Heart left ventricle (tissue), 16 donors: ENCODE measurements around the gene COA3. TPM values are rescaled to one million over a fixed set of nuclear protein-coding genes. Genes with fewer than 3 reads are reported as not detected.

ENCODE experiments used
- ATAC-seq, 4 donors: fragments of 200-7000 bp; cut with Tn5 transposase; one replicate each; pipeline ENCODE4 v1.9.1; 2020 to 2022; ENCODE audit warnings: moderate library complexity in 4 of 4, mild to moderate bottlenecking in 3 of 4, moderate number of reproducible peaks in 1 of 4
- DNase-seq, 5 donors: peaks; one replicate each; pipeline ENCODE4 v3.0.0-alpha.2; 2020
- H3K27ac ChIP-seq, 12 donors: fragments of 200-600 bp; sonication (generic) in 4 of 12; one replicate each; pipeline versions ENCODE4 v1.5.0 to v1.8.0; 2016 to 2022; ENCODE audit warnings: mild to moderate bottlenecking in 2 of 12
- H3K27me3 ChIP-seq, 9 donors: fragments of 200-600 bp; sonication (generic) in 2 of 9; one replicate each; pipeline versions ENCODE4 v1.5.1 to v1.8.0; 2016 to 2022; ENCODE audit warnings: mild to moderate bottlenecking in 3 of 9
- H3K36me3 ChIP-seq, 9 donors: fragments of 200-600 bp; sonication (generic) in 2 of 9; one replicate each; pipeline versions ENCODE4 v1.5.0 to v1.8.0; 2018 to 2022; ENCODE audit warnings: mild to moderate bottlenecking in 2 of 9
- H3K4me1 ChIP-seq, 12 donors: fragments of 200-600 bp; sonication (generic) in 4 of 12; one replicate each; pipeline versions ENCODE4 v1.5.0 to v1.8.0; 2016 to 2022; ENCODE audit warnings: mild to moderate bottlenecking in 3 of 12
- H3K4me3 ChIP-seq, 12 donors: fragments of 200-600 bp; sonication (generic) in 4 of 12; one replicate each; pipeline versions ENCODE4 v1.5.0 to v1.8.0; 2017 to 2022; ENCODE audit warnings: mild to moderate bottlenecking in 9 of 12, moderate library complexity in 4 of 12
- H3K9me3 ChIP-seq, 12 donors: fragments of 200-600 bp; sonication (generic) in 4 of 12; one replicate each; pipeline versions ENCODE4 v1.5.0 to v1.8.0; 2016 to 2022; ENCODE audit warnings: mild to moderate bottlenecking in 1 of 12
- POLR2A ChIP-seq, 2 donors: fragments of 450-650 bp; IDR thresholded peaks; one replicate each; pipeline ENCODE4 v1.6.1; 2017; ENCODE audit warnings: antibody characterized with exemption in 2 of 2, mild to moderate bottlenecking in 2 of 2, moderate library complexity in 2 of 2
- WGBS, 4 donors: extraction: QIAGEN DNeasy Blood & Tissue Kit in 2 of 4; methylation state at CpG; one replicate each; pipeline versions ENCODE4 v1.1.5 to v1.1.7; 2013 to 2018; 5-methylcytosine and 5-hydroxymethylcytosine counted together
- intact Hi-C, 10 donors: fragments of 100-400 bp; cut with DNase I; formaldehyde crosslinking; loops; one replicate each; pipeline versions ENCODE4 v1.11.1 to v1.14.2; 2022
- polyA plus RNA-seq, 2 donors: library from polyadenylated mRNA; stranded (reverse); fragments of 200-250 nt; gene quantifications; one replicate each; pipeline ENCODE4 v1.2.3, GENCODE V29; 2013
- total RNA-seq, 9 donors: library from RNA; depleted of rRNA in 2 of 9; stranded (reverse); fragments of >200 nt in 2 of 9; fragmentation: NEBNext Ultra II Directional in 3 of 9; extraction: Animal tissue kit (Norgen Biotek cat#: 25700) in 3 of 9; gene quantifications; one replicate each; pipeline versions ENCODE4 v1.1.0 to v1.2.4, GENCODE V29; 2016 to 2023
- TF ChIP-seq, protein P1 (sequence below), 12 donors: fragments of 200-600 bp; sonication (generic) in 4 of 12; IDR thresholded peaks; one replicate each; pipeline versions ENCODE4 v1.5.0 to v1.8.0; 2018 to 2022; ENCODE audit warnings: antibody characterized with exemption in 12 of 12, mild to moderate bottlenecking in 5 of 12
- donor health status: ischemic (EF 13 %, LVEDD 7.1; RV severe dilation, severe dysfunction).
- donor health status: healthy with polysubstance abuse.
- donor health status: DM: no; HTN: yes; CAD: no.
- donor health status: DM: no; HTN: no; CAD: no.
- donor health status: ischemic (EF 25% LVEDD 6.9; RV normal size, moderate dysfunction).
- donor health status: ischemic (EF 25% LVEDD 5.7; RV mildly dilated, moderate dysfunction).
- donor health status: healthy.
- donor health status: DM: yes; HTN: yes; CAD: no.
- donor health status: ischemic (EF 35%, LVEDD 5.7; RV mildly dilated, moderate dysfunction).
- donor health status: nonischemic (EF 11% LVEDD 7.7; RV severe dilation, severe dysfunction).
- donor health status: DM: yes; HTN: yes; CAD: no.
- donor health status: PGD.
- donor health status: ischemic (EF 29% LVEDD 5.4; RV normal size, mild dysfunction).
- donor health status: nonischemic (EF 23%, LVEDD 6.1; RV moderate dilation, normal function).

The COA3 gene
- total and polyA plus RNA-seq, 11 donors, result 56.2 to 136 (median 72.4) TPM

DNA sequence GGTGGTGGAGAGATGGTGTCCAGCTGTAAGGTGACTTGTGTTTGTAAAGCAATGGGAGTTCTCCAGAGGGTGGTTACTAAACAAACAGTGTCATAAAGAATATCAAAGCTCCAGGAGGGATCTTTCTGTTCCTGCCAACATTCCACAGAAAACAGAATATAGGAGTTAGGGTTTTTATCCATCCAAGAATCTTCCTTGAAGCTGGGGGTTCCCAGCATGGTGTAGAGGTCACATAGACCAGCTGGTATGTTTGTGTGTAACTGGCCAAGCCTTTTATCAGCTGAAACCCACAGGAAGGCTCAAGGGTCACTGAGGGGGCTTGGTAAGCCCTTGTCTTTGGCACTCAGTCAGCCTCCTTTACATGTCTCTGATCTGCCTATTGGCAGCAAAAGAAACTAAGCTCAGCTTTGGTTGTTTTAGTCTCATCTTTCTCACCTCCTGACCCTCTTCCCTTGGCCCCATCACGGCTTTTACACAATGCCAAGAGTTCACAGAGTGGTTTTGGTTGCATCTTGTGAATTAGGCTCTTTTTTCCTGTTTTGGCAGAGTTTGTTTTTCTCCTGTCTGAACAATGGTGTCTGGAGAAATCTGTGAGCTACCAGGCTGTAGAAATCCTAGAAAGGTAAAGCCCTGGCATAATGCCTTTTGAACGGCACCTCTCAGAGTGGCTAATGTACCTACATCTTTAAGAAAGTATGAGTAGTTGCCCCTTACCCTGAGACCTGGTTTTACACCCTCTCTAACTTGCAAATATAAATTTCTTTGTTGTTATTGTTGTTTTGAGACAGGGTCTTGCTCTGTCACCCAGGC, 4.8 kb upstream of the COA3 start:
- 54 to 77% (median 65%) methylated on average over 2 of the region's 2 CpGs for WGBS, 4 donors
- intact Hi-C loops, result no loop called here
- Histone ChIP-seq H3K4me3 (no peak overlapping the region), H3K4me1 (peaks cover 0 to 6% (median 4%) of the 10 kb centered on the region in 12 donors), H3K9me3 (no peaks in the 10 kb centered on the region), H3K27ac (no peak overlapping the region), H3K27me3 (no peaks in the 10 kb centered on the region), H3K36me3 (no peaks in the 10 kb centered on the region)
- no peak for TF ChIP-seq POLR2A (IDR thresholded peaks at IDR 0.05)
- TF ChIP-seq, protein P1, sequence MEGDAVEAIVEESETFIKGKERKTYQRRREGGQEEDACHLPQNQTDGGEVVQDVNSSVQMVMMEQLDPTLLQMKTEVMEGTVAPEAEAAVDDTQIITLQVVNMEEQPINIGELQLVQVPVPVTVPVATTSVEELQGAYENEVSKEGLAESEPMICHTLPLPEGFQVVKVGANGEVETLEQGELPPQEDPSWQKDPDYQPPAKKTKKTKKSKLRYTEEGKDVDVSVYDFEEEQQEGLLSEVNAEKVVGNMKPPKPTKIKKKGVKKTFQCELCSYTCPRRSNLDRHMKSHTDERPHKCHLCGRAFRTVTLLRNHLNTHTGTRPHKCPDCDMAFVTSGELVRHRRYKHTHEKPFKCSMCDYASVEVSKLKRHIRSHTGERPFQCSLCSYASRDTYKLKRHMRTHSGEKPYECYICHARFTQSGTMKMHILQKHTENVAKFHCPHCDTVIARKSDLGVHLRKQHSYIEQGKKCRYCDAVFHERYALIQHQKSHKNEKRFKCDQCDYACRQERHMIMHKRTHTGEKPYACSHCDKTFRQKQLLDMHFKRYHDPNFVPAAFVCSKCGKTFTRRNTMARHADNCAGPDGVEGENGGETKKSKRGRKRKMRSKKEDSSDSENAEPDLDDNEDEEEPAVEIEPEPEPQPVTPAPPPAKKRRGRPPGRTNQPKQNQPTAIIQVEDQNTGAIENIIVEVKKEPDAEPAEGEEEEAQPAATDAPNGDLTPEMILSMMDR (IDR thresholded peaks at IDR 0.05), result no peak
- ATAC-seq (no peak), DNase-seq (no peak)

DNA sequence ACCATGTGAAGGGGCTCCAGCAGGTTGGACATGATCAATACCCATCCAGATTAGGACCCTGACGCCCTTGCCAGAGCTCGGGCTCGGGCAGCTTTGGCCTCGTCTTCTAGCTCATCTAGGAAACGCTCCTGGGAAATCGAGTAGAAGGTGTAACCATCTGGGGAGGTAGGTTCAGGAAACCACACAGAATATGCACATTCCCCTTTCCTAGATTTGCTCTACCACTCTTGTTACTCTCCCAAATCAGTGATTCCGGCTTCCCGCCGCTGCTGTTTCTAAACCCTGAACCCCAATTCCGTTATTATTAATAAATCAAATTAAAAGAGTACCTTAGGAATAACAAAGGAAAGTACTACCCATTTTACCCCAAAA, 507 bp downstream of the COA3 start:
- intact Hi-C loops, result no loop called here
- Histone ChIP-seq H3K27ac (peak overlapping the region in 11 of 12 donors; percentile 76 to 89 (median 80)), H3K36me3 (peaks cover 0 to 18% (median 4%) of the 10 kb centered on the region in 9 donors), H3K27me3 (no peaks in the 10 kb centered on the region), H3K4me1 (peaks cover 3 to 25% (median 16%) of the 10 kb centered on the region in 12 donors), H3K9me3 (no peaks in the 10 kb centered on the region), H3K4me3 (peak overlapping the region; percentile 71 to 96 (median 91))
- ATAC-seq (no peak), DNase-seq (no peak)
- WGBS, 4 donors, result 17 to 27% (median 23%) methylated on average over 10 of the region's 10 CpGs
- TF ChIP-seq POLR2A (IDR thresholded peaks at IDR 0.05), result no peak
- TF ChIP-seq, protein P1 (IDR thresholded peaks at IDR 0.05), result no peak

DNA sequence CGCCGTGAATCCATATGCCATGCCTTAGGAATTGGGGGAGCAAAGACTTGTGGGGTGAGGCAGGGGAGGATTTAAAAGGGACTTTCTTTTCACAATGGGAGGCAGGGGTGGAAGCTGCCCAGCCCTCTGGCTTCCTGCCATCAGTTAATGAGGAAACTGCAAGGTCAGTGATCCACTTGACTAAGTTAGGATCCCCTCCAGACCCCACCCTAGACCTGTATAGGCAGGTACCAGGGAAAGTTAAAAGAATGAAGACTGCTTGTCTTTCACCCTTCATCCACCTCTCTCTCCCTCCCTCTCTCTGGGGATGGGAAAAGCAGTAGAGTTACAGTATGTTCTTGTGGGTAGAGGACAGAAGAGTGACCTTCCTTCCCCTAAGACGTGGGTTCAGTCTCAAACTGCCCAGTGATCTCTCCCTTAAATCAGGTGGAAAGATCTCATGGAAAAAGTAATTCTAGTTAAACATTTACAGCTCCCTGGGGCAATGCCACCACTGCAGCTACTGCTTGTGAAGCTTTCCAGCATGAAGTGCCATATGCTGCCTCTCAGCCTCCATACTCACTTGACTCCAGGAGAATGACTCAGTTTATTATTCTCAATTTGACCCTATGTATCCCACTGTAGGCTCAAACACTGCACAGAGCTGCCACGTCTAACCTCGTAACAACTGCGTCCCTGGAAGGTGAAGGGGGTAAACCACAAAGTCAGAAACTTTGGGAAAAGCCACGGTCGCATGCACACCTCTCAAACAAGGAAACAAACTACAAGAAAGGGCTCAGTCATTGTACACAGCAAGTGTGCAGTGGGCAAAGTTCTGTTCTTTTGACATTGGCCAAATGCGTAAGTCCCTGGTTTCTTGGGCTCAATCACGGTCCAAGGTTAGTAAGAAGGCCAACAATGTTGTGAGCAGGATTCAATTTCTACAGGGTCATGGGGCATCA, 1.2 kb downstream of the COA3 start:
- WGBS, 4 donors, result 78 to 90% (median 84%) methylated on average over 10 of the region's 10 CpGs
- H3K9me3 ChIP-seq, result no peaks in the 10 kb centered on the region
- H3K4me1 ChIP-seq, result peaks cover 3 to 25% (median 16%) of the 10 kb centered on the region in 12 donors
- peaks cover 0 to 18% (median 4%) of the 10 kb centered on the region in 9 donors for H3K36me3 ChIP-seq
- DNase-seq (no peak), ATAC-seq (no peak)
- intact Hi-C loops, result no loop called here
- TF ChIP-seq POLR2A (IDR thresholded peaks at IDR 0.05), result no peak
- TF ChIP-seq, protein P1 (IDR thresholded peaks at IDR 0.05), result no peak
- H3K27ac ChIP-seq, result peak overlapping the region in 4 of 12 donors; percentile 80 to 89 (median 88)
- no peaks in the 10 kb centered on the region for H3K27me3 ChIP-seq
- H3K4me3 ChIP-seq, result peak overlapping the region in 11 of 12 donors; percentile 71 to 96 (median 90)
